NCI-H345 (cell line): ENCODE measurements around the gene FBXW8.

Experiments
- DNase-seq: peaks from one replicate; lab custom pipeline; 2025; lab: John Stamatoyannopoulos, UW

FBXW8 gene

GRCh38 chr12:116910645-116911451 lies at the start of gene FBXW8:
Gene FBXW8 (plus strand): TSS chr12:116910950. CDS start chr12:116911038, 88 bp downstream.
- peak; percentile 83 for DNase-seq

DNA sequence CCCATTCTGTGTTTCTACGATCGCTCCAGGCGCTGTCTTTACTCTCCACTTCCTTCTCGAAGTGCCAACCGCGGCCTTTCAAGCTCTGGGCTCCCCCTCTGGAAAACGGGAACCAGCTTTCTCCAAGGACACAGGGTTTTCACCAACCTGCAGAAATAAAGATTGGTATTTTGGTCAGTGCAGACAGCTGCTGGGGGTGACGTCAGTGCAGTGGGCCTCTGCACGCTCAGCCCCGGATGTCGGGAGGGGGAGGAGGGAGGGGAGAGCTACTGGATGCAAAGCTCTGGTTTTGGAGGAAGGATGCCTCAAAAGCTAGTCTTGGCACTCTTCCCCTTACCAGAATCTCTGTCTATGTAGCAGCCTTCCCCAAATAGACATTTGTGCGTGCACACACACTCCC lies 49.4 kb upstream of the FBXW8 start:
- DNase-seq = no peak

DNA sequence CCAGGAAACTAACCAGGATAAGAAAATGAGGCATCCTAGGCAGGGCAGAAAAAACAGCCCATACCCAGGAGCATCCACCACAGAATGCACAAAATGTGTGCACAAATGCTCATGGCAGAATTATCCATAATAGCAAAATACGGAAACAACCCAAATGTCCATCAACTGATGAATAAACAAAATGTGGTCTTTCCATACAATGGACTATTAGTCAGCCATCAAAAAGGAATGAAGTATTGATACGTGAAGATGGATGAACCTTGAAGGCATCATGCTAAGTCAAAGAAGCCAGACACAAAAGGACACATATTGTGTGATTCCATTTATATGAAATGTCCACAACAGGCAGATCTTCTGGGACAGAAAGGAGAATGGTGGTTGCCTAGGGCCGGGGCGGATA lies 48.6 kb upstream of the FBXW8 start:
- no peak for DNase-seq

- no peak for DNase-seq
Observed at GRCh38 chr12:116863275-116863767, 47.4 kb upstream of the FBXW8 start.

- DNase-seq = no peak
Observed at GRCh38 chr12:116864371-116865160, 46.2 kb upstream of the FBXW8 start.

GRCh38 chr12:116867523-116867922 lies 43.2 kb upstream of the FBXW8 start:
- DNase-seq = no peak

GRCh38 chr12:116870306-116870705 lies 40.4 kb upstream of the FBXW8 start:
- no peak for DNase-seq

GRCh38 chr12:116874324-116874995 lies 36.3 kb upstream of the FBXW8 start:
- no peak for DNase-seq

GRCh38 chr12:116876151-116876869 lies 34.4 kb upstream of the FBXW8 start:
- DNase-seq = no peak

DNA sequence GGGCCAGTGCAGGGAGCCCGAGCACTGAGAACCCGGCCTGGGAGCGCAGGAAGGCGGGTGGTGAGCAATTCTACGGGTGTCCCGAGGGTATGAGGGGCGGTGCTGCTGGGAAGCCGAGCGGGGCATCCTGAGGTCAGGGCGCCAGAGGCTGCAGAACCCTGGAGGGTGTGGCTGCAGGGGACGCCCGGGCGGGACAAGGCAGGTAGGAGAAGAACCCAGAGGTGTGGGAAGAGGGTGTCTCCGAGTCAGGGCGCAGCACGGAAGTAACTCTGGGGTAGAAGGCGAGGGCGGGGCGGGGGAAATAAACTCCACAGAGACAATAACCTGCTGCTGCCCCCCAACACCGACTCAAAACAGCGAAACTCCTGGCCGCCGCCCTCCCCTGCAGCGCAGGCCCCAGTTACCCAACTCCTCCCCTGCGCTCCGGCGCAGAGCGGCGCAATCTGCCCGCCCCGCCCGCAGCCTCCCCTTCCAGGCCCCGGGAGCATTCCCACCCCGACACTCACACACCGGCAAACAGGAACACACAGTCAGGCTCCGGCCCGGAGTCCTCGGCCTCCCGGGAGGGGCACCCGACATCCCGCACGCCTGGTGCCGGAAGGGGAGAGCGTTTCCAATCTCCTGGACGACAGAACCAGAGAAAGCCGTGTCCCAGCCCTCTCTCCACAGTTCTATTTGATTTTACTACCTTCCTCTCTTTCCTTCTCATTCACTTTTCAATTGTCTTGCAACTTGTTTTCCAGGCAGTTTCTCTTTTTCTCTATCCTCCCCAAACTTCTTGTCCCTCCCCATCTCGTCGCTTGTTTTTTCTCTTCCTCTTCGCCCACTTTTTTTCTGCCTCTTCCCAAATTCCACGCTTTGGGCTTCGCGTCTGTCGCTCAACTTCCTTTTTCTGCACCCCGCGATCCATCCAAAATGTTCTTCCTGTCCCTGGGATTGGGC lies 31.9 kb upstream of the FBXW8 start:
- DNase-seq = no peak

GRCh38 chr12:116879509-116880212 lies 31.1 kb upstream of the FBXW8 start:
- DNase-seq = peak; percentile 18

DNA sequence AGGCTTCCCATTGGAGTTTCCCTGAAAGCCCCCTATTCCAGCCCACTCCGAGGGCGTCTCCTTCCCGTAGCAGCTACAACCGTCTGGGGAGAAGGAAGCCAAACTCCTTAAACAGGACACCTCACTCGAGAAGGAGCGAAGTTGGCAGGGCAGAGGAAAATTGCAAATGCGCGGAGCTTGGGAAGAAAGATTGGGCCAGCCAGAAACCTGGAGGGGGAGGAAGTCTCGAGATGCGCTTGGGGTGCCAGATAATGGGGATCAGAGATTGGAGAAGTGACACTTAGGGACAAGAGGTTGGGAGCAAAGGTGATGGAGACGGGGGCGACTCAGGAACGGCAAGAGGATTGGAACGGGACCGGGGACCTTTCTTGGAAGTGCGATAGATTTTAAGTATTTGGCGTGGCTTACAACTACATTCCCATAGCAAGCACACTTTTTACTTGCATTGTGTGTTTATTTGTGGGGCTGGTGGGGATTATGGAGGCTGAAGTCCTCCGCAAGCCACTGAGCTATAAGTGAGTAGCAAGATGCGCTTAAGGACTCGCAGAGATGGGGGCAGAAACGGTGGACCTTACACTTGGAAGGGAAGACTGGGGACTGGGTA lies 30.4 kb upstream of the FBXW8 start:
- DNase-seq = no peak

- DNase-seq = peak; percentile 50
Observed at GRCh38 chr12:116880817-116881324, 29.9 kb upstream of the FBXW8 start.

- peak; percentile 39 for DNase-seq
Observed at GRCh38 chr12:116881325-116881876, 29.3 kb upstream of the FBXW8 start, which contains the start of gene HRK. Gene HRK (minus strand): TSS chr12:116881441. CDS start chr12:116881307, 134 bp downstream.

- DNase-seq = no peak
Observed at GRCh38 chr12:116881877-116882507, 28.8 kb upstream of the FBXW8 start.

DNA sequence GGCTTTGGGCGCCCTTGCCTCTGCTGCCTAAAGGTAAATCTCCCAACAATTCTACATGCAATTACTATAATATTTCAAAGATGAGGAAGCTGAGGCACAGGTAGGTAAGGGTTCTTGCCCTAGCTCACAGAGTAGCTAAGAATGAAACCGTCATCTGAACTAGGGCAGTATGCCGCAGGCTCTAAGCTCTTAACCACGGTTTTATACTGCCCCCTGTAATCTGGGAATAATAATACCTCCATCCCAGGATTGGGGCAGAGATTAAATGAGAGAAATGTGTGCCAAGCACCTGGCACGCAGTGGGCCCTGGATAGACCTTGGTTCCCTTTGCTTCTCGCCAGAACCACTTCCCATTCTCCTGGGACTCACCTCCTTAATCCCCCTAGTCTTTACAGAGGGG lies 28.0 kb upstream of the FBXW8 start:
- peak; percentile 26 for DNase-seq

DNA sequence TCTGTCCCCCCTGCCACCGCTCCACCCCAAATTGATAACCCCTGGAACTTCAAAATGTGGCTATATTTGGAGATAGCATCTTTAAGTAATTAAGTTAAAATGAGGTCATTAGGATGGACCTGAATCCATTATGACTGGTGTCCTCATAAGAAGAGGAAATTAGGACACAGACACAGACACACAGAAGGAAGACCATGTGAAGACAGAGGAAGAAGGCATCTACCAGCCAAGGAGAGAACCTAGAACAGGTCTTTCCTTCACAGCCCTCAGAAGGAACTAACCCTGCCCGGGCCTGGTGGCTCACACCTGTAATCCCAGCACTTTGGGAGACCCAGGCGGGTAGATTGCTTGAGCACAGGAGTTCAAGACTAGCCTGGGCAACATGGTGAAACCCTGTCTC lies 25.9 kb upstream of the FBXW8 start:
- DNase-seq = no peak

GRCh38 chr12:116885491-116885890 lies 25.3 kb upstream of the FBXW8 start:
- DNase-seq = no peak
